Progenitor cell of endocrine pancreas (in vitro differentiated cells): ENCODE measurements around the gene SLC28A1. TPM values are rescaled to one million over a fixed set of nuclear protein-coding genes. Genes with fewer than 3 reads are reported as not detected.

ENCODE experiments used
- DNase-seq: peaks from one replicate; pipeline ENCODE4 v3.0.0; 2021; ENCODE audit warnings: low spot score; ENCODE audit not compliant: unreplicated experiment
- H3K27ac Mint-ChIP-seq: 2 replicates; pipeline ENCODE4 v1.8.0; 2021; ENCODE audit warnings: mild to moderate bottlenecking, moderate library complexity, mixed read lengths
- H3K27me3 Mint-ChIP-seq: 2 replicates; pipeline ENCODE4 v1.8.0; 2021; ENCODE audit warnings: mixed read lengths
- H3K36me3 Mint-ChIP-seq: 2 replicates; pipeline ENCODE4 v1.8.0; 2022; ENCODE audit warnings: mixed read lengths; ENCODE audit not compliant: insufficient read depth
- H3K4me1 Mint-ChIP-seq: 2 replicates; pipeline ENCODE4 v1.8.0; 2021; ENCODE audit warnings: low read depth, mixed read lengths
- H3K4me3 Mint-ChIP-seq: 2 replicates; pipeline ENCODE4 v1.8.0; 2021; ENCODE audit warnings: low read depth, mild to moderate bottlenecking, moderate library complexity, mixed read lengths
- H3K9me3 Mint-ChIP-seq: 2 replicates; pipeline ENCODE4 v1.8.0; 2021; ENCODE audit warnings: low read depth, mixed read lengths
- CTCF ChIP-seq: fragments of 200-600 bp; sonication (generic); IDR thresholded peaks from one replicate; pipeline ENCODE4 v1.5.0; 2021; ENCODE audit warnings: antibody characterized with exemption, mild to moderate bottlenecking; ENCODE audit not compliant: unreplicated experiment
- total RNA-seq: library from RNA; stranded (reverse); gene quantifications from 2 replicates; pipeline ENCODE4 v1.2.1, GENCODE V29; 2021

Gene SLC28A1
- total RNA-seq, 1 donor from 2014 or later, result not detected

GRCh38 chr15:84889313-84889990 is 5.0 kb downstream of the SLC28A1 start:
- Mint-ChIP-seq H3K9me3 (no peaks in the 10 kb centered on the region), H3K27ac (no peak overlapping the region), H3K4me3 (no peak overlapping the region), H3K4me1 (peaks cover 4% of the 10 kb centered on the region), H3K27me3 (peaks cover 27% of the 10 kb centered on the region), H3K36me3 (no peaks in the 10 kb centered on the region)
- TF ChIP-seq CTCF, result no peak
- DNase-seq, result no peak

- TF ChIP-seq CTCF, result no peak
- H3K27me3 Mint-ChIP-seq, result peaks cover 26% of the 10 kb centered on the region
These were observed 5.7 kb downstream of the SLC28A1 start for GRCh38 chr15:84889991-84890669.

GRCh38 chr15:84890670-84891162 is 6.3 kb downstream of the SLC28A1 start:
- Mint-ChIP-seq H3K4me3 (no peak overlapping the region), H3K4me1 (peaks cover 3% of the 10 kb centered on the region), H3K27me3 (peaks cover 26% of the 10 kb centered on the region), H3K27ac (no peak overlapping the region), H3K9me3 (no peaks in the 10 kb centered on the region), H3K36me3 (no peaks in the 10 kb centered on the region)
- no peak for DNase-seq
- no peak for TF ChIP-seq CTCF

More at GRCh38 chr15:84889991-84890669, 5.7 kb downstream of the SLC28A1 start:
- Mint-ChIP-seq H3K9me3 (no peaks in the 10 kb centered on the region), H3K4me1 (peaks cover 3% of the 10 kb centered on the region), H3K36me3 (no peaks in the 10 kb centered on the region), H3K4me3 (no peak overlapping the region), H3K27ac (no peak overlapping the region)
- DNase-seq, result no peak

- H3K27ac Mint-ChIP-seq, result no peak overlapping the region
- no peak for DNase-seq
- no peaks in the 10 kb centered on the region for H3K36me3 Mint-ChIP-seq
- peaks cover 3% of the 10 kb centered on the region for H3K4me1 Mint-ChIP-seq
- no peaks in the 10 kb centered on the region for H3K9me3 Mint-ChIP-seq
- H3K27me3 Mint-ChIP-seq, result peaks cover 29% of the 10 kb centered on the region
- H3K4me3 Mint-ChIP-seq, result no peak overlapping the region
- no peak for TF ChIP-seq CTCF
These were observed 6.9 kb downstream of the SLC28A1 start for GRCh38 chr15:84891339-84891738.

- no peak for TF ChIP-seq CTCF
- DNase-seq, result no peak
- H3K27ac Mint-ChIP-seq, result no peak overlapping the region
- H3K4me3 Mint-ChIP-seq, result no peak overlapping the region
- peaks cover 3% of the 10 kb centered on the region for H3K4me1 Mint-ChIP-seq
- H3K27me3 Mint-ChIP-seq, result peaks cover 24% of the 10 kb centered on the region
- H3K9me3 Mint-ChIP-seq, result no peaks in the 10 kb centered on the region
- H3K36me3 Mint-ChIP-seq, result no peaks in the 10 kb centered on the region
These were observed 8.4 kb downstream of the SLC28A1 start for GRCh38 chr15:84892786-84893307.
